Activated CD4-positive, CD25-positive, alpha-beta regulatory T cell (primary cell): ENCODE data around the gene SDR42E2.
"Not testable (repeated sequence)": the region's sequence is repeated elsewhere in the genome, so short reads cannot be mapped to it uniquely, and the experiment has no call there.

Source experiments
- DNase-seq, 4 experiments: peaks; one replicate each; lab custom pipeline; 2025; lab: John Stamatoyannopoulos, UW

The SDR42E2 gene

DNA sequence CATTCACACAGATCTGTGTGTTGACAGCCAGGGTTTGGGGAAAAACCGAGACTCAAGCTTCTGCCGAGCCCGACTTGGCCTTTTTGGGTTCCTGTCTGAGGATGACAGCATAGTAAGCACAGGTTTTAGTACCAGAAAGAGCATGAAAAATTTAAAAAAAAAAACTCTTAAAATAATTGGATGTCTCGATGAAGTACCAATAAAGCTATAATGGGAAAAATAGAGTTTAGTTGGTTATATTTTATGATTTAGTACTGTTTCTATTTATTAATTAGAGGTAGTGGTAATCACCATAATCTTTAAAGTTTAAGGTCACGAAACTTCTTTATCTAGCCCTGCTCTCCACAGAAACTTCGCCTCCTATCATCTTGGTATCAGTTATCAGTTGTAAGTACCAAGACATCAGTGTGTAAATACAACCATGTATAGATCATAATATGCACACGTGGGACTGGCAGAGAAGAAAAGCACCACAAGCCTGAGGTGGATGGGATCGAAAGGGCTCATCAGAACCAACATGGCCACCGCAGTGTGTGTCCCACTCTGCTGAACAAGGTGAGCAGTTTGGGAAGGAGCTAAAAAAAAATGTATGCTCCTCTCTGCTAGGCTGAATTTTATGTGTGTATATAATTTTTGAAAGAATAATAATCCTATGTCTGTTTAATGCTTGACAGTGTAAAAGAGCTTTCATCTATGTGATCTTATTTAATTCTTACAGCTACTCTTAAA lies 29.4 kb downstream of the SDR42E2 start:
- peak in 1 of 4 experiments; percentile 11 for DNase-seq

DNA sequence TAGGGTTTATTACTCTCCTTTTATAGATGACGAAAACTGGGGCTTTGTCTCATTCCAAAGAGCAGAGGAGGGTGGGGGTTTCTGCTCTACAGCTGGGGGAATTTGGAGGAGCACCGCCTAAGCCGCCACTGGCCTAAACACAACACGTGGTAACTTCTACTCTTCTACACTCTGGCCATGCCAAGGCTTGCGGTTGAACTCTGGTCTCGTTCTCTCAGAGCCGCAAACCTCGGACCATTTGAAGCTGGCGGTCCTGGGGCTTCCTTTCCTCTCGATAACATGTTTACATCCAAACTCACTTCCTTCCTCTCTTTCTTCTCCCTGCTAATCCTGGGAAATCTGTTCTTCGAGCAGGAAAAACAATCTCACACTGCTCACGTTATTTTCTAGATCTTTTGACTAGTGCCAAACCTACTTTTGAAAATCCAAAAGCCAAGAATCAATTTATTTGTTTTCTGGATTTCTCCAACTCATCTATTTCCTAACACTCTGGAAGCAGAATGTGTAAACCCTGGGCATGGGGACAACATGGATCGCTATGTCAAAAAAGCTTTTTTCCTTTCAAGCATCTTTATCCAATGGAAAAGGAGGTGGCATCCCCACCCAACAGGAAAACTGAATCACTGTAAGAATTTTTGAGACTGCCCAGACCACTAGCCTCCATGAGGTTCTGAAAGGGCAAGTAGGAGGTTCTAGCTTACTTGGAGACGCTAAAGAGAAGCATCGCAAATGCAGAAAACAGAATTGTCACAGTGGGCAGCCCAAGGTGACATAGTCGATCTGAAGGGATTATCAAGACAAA lies 30.2 kb downstream of the SDR42E2 start:
- peak; percentile 12 to 27 (median 17) for DNase-seq

DNA sequence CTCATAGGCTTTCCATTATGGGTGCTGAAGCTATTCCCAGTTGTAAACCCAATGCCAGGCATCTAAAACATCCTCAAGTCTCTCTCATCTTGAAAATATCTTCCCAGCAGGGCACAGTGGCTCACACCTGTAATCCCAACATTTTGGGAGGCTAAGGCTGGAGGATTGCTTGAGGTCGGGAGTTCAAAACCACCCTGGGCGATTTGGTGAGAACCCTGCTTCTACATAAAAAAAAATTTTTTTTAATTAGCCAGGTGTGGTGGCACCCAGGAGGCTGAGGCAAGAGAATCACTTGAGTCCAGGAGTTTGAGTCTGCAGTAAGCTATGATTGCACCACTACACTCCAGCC lies 30.7 kb downstream of the SDR42E2 start:
- DNase-seq = no peak

DNA sequence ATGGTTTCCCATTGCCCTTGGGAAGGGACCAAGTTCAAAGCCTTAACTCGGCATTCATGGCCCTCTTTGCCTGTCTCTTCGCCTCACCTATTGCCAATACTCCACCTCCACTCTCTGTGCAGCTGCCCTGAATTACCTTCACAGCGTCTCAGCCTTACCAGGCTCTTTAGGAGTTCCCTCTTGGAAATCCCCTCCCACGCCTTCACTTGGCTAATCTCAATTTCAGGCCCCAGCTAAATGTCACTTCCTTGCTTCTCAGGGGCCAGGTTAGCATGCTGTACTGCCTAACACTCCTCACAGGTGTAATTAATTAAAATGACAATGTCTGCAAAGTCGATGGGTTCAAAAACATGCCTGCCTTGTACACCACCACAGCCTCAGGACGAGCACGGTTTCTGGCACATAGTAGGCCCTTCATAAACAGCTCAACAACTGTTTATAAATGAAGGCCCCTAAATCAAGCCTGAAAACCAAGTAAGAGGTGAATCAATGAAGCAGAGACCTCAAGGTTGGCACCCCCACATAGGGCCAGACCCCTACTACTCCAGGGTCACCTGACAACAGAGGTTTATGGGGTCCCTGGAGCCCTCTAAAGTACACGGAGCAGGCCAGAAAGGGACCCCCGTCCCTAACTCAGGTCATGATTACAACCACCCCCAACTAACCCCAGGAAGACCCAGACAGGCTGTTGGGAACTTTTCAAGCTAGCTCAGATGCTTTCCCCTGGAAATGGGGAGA lies 32.6 kb downstream of the SDR42E2 start:
- no peak for DNase-seq

DNA sequence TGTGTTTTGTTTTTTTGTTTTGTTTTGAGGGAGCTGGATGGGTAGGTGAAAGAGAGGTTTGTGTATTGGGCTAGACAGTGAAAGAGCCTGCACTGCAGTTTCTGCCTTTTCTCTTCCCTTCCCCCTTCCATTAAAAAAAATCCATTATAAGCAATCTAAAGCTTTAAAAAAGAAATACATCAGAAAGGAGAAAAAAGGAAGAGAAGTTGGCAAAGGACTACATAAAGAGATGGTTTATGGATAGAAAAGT lies 33.1 kb downstream of the SDR42E2 start:
- no peak for DNase-seq

DNA sequence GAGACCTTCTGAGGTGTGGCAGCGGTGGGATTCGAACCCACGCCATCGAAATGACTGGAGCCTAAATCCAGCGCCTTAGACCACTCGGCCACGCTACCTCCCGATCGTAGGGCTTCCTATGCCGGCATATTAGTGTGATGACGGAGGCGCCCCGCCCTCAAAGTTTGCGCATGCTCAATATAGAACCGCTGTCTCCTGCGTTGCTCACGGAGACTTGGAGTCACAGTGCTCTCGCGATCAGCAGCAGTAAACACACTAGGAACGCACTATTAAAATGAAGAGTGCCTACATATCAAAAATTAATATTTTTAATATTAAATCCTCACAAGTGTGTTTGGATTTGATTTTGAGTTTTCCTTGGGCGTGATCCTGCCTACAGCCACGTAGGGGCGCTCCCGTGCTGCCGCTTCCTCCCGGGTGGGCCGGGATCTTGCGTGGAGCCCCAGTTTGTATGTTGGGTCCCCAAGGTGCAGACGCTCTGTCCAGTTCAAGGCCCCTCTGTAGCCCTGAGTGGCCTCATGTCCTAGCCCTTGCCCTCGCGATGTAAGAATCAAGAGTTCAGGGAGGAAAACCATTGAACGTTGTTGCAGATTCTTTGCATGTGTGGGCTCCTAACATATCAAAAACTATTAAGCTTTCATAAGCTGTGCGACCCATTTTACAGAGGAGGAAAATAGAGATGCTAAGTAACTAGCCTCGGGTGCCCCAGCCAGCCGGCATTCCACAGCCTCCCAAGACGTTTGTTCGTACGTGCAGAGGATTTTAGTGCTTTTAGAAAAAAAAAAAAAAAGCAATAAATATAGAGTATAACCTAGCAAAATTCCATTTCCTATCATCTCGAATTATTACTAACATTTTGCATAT lies 33.6 kb downstream of the SDR42E2 start:
- peak; percentile 65 to 88 (median 80) for DNase-seq

DNA sequence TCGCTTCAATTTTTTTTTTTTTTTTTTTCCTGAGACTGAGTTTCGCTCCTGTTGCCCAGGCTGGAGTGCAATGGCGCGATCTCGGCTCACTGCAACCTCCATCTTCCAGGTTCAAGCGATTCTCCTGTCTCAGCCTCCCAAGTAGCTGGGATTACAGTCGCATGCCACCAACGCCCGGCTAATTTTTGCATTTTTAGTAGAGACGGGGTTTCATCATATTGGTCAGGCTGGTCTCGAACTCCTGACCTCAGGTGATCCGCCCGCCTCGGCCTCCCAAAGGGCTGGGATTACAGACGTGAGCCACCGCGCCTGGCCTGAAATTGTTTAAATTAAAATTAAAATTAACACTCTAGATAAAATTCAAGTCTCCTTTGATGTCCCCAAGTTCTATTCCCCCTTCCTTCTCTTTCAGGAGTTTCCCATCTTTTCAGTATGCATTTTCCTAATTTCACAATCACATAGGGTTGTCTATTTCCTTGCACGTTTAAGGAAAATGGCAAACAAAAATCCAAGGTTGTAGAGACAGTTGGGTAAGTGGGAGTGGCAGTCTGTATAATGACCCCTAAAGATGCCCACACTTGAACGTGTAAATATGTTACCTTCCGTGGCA lies 34.4 kb downstream of the SDR42E2 start:
- not testable (repeated sequence) for DNase-seq

DNA sequence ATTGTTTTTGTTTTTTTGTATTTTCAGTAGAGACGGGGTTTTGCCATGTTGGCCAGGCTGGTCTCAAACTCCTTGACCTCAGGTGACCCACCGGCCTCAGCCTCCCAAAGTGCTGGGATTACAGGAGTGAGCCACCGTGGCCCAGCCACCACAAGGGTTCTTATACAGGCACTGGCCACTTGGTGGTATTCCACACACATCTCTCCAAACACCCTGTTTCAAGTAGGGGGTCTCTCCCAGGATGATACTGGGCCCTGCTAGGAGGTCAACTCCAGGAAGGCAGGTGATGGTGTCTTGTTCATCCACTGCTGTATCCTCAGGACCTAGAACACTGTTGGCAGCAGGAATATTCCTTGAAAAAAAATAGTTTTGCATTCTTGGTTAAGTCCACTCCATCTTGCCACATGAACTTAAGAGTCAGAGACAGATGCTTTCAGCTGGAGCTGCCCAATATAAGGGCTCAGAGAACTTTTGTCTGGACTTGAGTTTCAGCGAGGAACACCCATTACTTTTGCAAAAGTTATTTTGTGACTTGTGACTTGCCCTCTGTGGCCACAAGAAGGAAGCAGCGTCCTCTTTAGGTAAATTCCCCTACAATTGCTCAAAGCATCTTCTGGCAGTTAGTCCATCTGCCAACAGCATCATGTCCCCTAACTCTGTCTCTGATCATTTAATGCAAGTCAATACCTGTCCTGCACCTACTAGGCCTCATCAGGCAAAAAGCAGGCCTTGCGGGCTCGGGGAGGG lies 36.4 kb downstream of the SDR42E2 start:
- DNase-seq = no peak

DNA sequence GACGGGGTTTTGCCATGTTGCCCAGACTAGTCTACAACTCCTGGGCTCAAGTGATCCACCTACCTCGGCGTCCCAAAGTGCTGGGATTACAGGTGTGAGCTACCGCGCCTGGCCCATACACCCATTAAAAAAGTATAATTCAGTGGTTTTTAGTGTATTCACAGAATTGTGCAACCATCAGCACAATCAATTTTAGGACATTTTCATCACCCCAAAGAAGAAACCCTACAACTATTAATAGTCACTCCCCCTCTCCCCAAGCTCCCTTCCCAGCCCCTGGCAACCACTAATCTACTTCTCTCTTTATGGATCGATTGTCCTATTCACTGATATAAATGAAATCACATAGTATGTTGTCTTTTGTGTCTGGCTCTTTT lies 39.9 kb downstream of the SDR42E2 start:
- DNase-seq = no peak

DNA sequence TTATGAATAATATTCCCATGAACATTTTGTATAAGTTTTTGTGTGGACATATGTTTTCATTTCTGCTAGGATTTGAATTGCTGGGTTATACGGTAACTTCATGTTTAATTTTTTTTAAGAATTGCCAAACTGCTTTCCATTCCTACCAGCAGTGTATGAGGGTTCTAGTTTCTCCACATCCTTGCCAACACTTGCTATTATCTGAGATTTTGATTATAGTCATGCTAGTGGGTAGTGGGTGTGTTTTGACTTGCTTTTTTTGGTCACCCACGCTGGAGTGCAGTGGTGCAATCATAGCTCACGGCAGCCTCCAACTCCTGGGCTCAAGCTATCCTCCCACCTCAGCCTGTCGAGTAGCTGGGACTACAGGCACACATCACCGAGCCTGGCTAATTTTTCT lies 40.8 kb downstream of the SDR42E2 start:
- DNase-seq = no peak

DNA sequence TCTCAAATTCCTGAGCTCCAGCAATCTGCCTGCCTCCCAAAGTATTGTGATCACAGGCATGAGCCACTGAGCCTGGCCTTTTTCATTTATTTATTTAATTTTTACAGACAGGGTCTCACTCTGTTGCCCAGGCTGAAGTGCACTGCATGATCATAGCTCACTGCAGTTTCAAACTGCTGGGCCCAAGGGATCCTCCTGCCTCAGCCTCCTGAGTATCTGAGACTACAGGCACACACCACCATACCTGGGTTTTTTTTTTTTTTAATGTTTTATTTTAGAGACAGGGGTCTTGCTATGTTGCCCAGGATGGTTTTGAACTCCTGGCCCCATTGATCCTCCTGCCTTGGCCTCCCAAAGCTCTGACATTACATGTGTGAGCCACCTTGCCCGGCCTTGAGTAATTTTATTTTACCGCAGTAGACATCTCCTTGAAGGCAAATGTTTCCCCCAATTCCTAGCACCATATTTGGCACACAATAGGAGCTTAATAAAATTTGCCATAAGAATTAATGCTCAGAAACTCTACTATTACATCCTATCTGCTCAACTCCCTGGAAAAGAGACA lies 41.9 kb downstream of the SDR42E2 start:
- DNase-seq = no peak

DNA sequence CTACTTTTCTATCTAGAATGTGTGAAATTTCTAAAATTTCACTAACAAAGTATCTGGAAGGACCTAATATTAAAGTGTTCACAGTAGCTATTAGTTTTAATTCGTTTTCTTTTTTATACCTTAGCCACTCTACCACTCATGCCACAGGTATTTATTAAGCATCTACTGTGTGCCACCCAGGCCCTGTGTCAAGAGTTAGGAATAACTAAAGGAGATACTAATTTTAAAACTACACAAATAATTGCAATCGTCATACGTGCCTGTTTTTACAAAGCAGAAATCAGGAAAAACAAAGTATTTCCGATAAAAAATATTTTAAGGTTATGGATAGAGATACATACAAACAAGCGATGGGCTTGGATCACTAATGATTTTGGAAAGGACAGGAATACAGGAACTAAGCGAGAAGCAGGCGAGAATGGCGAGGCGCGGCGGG lies 43.3 kb downstream of the SDR42E2 start:
- DNase-seq = no peak

DNA sequence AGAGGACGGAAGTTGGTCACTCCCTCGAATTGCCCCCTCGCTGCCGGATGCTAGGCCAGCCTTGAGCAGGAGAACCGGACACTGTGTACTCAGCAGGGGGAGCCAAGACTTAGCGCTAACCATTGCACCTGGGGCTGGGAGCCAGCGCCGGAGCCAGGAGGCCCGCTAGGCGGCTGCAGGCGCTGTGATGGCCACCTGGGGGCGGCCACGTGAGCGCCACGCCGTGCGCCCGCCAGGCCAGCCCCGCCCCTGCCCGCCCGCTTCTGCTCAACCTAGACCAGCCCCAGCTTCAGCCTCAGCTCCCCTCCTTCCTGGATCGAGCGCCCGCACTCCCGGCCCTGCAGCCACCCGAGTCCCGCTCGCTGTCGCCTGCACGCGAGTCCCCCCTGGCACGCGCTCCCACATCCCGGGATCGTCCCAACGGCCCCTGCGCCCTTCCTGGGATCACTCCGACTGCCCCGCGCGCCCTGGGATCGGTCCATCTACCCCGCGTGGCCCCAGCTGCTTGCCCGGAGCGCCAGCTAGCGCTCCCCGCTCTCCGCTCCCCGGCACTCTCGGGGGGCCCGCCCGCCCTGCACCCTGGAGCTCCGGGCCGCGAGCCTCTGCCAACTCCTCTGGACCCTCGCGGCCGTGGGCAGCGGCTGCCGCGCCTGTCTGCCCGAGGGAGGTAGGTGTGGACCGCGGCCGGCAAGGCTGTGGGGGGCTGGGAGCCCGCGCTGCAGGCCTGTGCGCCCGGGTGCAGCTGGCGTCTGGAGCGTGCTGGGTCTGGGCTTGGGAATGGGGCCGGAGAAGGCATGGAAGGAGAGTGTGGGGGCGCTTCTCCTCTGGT lies 43.9 kb downstream of the SDR42E2 start, which contains the start of gene EEF2K:
TSS of gene EEF2K (plus strand) at position 266 of the 829 bp plus-strand sequence. CDS start 19,452 bp downstream, outside the sequence.
- peak; percentile 67 to 75 (median 70) for DNase-seq

DNA sequence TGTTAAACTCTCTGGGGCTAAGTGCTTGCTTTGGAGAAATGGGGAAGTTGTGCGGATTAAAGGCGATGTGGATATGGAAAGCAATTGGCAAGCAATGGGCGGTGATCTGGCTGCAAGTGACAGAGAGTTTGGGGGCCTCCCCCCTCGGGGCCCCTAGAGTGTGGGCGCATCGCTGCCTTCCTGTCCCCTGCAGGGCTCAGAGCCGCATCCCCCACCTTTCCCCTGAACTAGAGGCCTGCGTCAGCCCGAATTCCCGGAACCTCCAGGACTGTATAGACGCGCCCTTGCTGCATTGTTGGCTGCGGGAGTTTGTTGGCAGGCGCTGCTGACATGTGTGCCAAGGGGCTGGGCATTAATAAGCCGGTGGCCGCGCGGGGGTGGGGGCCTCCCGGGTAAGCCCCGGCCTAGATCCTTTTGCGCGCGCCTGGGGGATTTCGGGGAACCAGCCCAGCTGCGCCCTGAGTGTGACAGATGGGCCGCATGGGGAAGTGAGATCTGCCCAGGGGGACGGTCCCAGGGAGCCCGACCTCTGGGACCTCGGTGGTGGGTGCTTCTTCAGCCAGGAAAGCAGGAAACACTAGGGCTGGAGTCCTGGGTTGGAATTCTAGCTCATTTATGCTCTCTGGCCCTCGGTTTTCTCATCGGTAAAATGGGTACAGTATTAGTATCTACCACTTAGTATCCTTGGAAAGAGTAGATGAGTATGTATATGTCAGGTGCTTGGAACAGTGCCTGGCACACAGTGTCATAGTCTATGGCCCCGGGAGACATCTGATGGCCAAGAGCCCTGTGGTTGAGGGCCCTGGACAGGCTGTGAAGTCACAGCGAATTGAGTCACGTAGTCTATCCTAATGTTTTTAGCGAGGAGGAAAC lies 44.8 kb downstream of the SDR42E2 start:
- DNase-seq = peak; percentile 14 to 53 (median 21)

DNA sequence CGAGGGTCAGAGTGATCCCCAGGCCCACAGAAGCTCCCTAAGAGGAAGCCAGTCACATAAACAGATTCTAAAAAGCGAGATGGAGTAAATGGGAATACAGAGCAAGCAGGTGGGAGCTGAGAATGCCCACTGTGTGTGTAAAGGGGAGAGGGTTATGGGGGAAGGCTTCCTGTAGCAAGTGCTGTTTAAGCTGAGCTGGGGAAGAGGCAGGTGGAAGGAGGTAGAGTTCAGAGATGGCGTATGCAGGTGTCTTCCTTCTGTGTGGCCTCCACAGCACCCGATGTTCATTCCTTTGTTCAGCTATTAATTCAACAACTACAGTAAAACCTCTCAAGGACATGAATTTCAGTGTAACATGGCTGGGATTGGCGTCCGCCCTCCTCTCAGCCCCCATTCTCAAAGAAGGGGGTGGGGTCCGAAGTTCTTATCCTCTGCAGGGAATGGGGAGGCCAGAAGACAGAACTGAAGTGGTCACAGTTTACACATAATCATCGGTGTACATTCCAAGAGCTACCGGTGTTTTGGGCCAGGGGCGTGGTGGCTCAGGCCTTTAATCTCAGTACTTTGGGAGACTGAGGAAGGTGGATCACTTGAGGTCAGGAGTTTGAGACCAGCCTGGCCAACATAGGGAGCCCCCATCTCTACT lies 45.5 kb downstream of the SDR42E2 start:
- DNase-seq = no peak

DNA sequence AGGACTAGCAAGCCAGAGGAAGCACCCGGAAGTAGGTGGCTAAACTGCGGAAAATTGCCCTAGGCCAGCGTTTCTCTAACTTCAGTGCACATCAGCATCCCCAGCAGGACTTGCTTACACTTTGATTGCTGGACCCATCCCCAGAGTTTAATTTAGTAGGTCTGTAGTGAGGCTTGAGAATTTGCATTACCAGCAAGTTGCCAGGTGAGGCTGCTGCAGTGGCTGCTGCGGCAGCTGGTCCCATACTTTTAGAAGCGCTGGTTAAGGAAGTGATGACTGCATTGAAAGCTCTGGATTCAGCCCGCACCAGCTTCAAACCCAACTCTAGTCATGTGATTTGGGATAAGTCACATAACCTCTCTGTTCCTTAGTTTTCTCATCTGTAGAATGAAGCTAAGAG lies 48.0 kb downstream of the SDR42E2 start:
- DNase-seq = no peak

DNA sequence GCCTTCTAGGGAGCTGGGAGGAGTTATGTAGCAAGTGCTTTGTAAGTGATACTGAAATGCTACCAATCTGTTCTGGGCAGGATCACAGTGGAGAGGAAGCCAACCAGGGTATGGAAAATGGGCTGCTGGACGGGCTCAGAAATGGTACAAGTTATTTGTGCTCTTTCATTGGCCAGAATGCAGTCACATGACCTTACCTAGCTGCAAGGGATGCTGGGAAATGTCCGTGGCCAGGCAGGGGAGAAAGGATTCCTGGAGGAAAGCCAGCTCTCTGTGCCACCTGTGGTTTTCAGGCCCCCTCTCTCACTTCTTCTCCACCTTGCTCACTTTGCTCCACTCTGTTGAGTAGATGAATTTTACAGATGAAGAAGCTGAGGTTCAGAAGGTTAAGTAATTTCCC lies 48.5 kb downstream of the SDR42E2 start:
- no peak for DNase-seq

DNA sequence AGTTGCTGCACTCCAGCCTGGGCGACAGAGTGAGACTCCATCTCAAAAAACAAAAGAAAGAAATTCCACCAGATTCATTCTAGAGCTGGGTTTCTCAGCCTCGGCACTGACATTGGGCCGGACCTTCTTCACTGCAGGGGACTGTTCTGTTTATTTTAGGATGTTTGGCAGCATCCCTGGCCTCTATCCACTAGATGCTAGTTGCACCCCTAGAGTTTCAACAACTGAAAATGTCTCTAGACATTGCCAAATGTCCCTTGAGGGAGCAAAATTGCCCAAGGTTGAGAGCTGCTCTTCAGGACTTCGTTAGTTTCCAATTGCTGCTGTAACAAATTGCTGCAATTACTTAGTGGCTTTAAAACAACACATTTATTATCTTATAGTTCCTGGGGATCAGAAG lies 50.9 kb downstream of the SDR42E2 start:
- no peak for DNase-seq
